Measurements from ENCODE around the gene NOP58.
"Not testable (repeated sequence)": the region's sequence is repeated elsewhere in the genome, so short reads cannot be mapped to it uniquely, and the experiment has no call there.

The NOP58 gene, protein sequence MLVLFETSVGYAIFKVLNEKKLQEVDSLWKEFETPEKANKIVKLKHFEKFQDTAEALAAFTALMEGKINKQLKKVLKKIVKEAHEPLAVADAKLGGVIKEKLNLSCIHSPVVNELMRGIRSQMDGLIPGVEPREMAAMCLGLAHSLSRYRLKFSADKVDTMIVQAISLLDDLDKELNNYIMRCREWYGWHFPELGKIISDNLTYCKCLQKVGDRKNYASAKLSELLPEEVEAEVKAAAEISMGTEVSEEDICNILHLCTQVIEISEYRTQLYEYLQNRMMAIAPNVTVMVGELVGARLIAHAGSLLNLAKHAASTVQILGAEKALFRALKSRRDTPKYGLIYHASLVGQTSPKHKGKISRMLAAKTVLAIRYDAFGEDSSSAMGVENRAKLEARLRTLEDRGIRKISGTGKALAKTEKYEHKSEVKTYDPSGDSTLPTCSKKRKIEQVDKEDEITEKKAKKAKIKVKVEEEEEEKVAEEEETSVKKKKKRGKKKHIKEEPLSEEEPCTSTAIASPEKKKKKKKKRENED

DNA sequence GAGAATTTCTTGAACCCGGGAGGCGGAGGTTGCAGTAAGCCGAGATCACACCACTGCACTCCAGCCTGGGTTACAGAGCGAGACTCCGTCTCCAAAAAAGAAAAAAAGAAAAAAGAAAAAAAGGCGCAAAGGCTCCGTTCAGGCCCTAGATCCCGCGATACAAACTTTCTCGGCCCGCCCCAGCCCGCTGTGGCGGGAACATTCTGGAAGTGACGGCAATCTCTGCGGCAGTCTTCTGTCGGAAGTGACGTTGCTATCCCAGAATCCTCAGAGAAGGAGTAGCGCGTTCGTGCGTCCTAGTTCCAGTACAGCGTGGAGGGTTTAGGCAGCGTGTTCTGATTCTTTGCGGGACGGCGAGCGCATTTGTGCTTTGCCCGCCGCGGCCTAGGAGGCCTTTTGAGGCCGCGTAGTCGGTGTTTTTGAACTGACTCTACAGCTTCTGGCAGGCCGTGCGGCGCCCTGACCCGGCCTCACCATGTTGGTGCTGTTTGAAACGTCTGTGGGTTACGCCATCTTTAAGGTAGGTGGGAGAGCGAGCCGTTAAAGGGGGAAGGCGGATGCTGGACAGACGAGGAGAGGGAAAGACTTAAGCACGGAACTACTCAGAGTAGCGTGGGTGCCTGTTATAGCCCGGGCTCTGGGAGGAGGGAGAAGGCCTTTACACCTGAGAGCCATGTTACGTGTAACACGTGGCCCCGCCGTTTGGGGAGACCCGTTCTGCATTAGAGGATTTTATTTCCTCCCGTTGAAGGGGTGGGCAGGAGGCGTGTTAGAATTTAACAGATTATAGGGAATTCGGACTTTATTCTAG, at the start of gene NOP58:
Gene NOP58 (plus strand): TSS at position 297 of the 811 bp plus-strand sequence. CDS start 179 bp downstream, at position 476.
- DNase-seq (ENCODE audit: low spot score) = peak; percentile 95

DNA sequence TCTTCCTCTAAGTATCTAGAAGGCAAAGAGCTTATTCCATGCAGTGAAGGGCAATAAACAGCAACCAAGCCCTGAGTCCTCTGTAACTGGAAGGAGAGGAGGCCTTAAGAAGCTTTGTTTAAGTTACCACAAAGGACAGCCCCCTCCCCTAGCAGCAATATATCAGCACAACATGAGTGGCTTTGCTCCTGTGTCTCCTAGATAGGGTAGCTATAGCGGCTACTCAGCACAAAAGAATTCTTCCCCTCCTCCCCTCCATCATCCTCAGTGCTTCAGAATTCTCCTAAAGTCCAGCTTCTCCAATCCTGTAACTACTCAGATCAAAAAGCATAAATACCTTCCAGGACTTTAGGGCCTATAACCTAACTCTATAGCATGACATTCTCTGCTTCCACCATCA, 43.7 kb upstream of the NOP58 start:
- no peak for DNase-seq (ENCODE audit: low spot score)

DNA sequence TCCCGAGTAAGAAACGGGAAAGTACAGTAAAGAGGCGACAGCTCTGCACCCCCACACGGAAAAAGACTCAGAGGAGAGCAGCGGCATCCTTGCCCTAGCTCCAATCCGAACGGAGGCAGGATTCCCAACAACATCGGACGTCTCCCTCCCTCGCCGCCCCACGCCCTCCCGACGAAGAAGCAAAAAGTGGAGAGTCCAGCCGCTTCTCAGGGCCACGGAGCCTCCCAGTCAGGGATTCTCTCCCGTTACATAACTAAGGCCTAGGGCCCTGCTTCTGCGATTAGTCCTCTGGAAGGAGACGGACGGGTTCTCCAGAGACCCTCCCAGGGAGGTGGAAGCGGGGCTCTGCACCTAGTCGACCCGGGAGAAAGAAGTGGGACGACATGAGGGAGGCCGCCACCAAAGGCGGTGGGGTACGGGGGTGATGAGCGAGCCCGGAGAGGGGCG, 27.8 kb upstream of the NOP58 start:
- peak; percentile 21 for DNase-seq (ENCODE audit: low spot score)

DNA sequence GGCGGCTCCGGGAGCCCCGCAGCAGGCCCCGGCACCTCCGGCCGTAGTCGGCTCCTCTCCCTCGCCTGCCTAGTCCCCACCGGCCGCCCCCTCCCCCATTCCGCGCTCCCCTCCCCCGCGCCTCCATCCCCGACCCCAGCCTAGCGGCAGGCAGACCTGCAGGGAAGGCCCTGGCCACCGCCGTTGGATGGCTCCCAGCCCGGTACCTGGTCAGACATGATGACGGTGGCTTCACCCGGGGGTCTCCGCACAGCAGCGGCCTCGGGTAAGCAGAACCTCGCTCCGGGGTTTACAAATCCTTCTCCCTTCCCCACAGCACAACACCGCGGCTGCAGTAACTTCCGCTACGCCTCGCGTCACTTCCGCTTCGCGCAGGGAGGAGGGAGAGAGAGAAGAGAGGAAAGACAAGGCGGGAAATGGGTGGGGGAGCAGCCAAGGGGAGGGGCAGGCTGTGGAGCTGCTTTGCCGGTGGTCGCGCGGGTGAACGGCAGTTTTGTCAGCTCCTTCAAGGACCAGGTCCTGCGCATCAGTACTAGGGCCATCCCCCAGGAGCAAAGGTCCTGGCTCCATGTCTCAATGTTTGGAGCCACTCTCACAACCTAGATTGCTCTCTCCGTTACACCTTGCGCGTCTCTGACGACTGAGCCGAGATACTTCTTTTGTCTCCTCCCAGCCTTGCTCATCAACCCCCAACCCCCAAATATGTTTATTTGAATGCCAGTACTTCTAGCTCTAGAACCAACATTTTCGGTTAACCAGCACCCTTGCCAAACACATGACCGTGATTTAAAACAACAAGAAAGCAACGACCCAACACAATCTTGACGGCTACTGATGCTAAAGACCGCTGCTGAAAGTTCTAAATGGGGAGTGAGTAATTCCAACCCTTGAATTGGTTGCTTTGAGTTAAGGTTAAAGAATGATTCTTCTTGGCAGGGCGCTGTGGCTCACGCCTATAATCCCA, 27.0 kb upstream of the NOP58 start, which contains the start of gene SUMO1:
Gene SUMO1 (minus strand): TSS at position 364 of the 964 bp plus-strand sequence. CDS start 146 bp downstream, at position 218.
- DNase-seq (ENCODE audit: low spot score) = peak; percentile 90

DNA sequence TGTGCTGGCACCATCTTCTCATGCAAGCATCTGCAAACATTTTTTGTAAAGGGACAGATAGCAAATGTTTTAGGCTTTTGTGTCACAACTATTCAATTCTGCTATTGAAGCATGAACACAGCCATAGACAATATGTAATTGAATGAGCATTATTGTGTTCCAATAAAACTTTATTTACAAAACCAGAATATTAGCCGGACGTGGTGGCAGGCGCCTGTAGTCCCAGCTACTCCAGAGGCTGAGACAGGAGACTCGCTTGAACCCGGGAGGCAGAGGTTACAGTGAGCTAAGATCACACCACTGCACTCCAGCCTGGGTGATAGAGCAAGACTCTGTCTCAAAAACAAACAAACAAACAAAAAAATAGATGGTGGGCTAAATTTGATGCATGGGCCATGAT, 17.9 kb upstream of the NOP58 start:
- not testable (repeated sequence) for DNase-seq (ENCODE audit: low spot score)

DNA sequence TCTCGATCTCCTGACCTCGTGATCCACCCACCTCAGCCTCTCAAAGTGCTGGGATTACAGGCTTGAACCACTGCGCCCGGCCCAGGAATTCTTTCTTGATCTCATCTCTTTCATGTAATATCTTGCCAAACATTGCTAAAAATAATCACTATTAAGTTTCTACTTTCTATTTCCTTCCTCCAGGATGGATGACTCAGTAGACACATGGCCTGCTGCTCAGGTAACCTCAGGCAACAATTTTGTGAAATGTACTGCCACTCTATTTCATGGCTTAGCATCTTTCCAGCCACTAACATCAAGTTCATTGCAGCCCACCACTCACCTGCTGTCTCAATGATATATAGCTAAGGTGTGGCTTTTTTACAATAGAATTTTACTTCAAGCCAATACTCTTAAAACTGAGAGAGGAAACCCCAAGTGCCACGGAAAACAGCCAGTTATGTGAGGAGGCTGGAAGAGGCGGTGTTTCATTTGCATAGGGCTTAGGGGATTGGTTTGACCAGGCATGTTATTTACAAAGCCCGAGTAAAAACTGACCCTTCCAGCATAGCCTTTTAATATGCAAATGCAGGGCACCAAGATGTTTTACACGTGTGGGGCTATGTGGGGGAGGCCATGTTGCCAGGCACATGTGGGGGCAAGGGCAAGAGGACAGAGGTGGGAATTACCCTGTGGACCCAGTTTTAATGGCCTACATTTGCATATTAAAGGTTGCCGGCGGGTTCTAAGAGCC, 15.9 kb upstream of the NOP58 start:
- no peak for DNase-seq (ENCODE audit: low spot score)

DNA sequence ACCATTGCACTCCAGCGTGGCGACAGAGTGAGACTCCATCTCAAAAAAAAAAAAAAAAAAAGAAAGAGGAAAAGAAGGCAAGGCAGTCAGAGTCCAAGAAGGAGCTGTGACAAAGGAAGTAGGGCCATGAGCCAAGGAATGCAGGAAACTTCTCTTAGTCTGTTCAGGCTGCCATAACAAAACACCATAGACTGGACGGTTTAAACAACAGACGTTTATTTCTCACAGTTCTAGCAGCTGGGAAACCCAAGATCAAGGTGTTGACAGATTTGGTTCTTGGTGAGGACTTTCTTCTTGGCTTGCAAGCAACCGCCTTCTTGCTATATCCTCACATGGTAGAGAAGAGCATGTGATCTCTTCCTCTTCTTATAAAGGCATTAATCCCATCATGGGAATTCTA, 14.1 kb upstream of the NOP58 start:
- no peak for DNase-seq (ENCODE audit: low spot score)

DNA sequence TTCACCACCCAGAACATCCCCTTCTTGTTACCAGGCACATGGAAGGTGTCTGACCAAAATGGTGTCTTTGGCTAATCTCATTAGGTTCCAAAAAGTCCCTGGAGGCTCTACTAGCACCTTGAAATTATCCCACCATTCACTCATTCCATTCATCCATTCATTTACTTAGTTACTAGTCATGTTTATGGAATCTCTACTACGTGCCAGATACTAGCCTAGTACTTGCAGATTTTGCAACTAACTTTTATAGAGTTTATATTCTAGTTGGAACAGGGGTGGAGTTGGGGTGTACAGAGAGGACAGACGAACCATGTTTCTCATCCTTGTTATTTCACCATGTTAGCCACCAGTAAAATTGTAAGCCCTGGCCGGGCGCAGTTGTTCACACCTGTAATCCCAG, 4.0 kb upstream of the NOP58 start:
- DNase-seq (ENCODE audit: low spot score) = no peak

DNA sequence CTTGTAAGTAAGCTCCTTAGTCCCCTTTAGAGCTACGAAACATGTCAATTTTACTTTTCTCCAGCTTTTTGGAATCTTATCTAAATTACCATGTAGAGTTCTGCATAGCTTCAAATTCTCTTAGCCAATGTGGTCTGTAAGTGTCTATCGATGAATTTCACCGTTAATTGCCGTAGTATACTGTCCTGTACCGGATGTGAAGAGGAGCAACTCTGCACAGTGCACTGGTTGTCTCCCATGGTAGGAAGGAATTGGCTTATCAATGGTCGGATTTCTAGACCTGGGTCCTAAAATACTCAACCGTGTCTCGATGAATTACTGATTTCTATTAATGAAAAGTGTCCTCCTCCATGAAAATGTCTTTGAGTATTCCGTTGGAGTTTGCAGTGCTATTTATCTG, 1.9 kb downstream of the NOP58 start:
- DNase-seq (ENCODE audit: low spot score) = no peak

DNA sequence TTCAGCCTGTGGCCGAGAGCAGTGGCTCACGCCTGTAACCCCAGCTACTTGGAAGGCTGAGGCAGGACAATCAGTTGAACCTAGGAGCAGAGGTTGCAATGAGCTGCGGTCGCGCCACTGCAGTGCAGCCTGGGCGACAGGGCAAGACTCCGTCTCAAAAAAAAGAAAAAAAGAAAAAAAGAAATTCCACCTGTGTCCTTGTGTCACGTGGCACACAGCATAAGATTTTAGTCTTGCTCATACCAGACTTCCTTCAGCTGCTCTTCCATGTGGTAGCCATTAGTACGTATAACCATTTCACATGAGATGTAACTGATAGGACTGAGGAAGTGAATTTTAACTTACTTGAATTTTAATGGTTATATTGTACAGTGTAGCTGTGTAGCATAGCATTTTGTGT, 4.0 kb downstream of the NOP58 start:
- no peak for DNase-seq (ENCODE audit: low spot score)

DNA sequence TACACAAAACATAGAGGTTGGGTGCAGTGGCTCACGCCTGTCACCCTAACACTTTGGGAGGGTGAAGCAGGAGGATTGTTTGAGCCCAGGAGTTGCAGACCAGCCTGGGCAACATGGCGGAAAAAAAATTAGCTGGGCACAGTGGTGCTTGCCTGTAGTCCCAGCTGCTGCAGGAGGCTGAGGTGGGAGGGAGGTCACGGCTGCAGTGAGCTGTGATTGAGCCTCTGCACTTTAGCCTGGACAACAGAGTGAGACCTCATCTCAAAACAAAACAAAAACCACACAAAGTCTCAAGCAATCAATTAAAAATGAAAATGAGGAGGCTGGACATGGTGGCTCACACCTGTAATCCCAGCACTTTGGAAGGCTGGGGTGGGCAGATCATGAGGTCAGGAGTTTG, 4.9 kb downstream of the NOP58 start:
- no peak for DNase-seq (ENCODE audit: low spot score)

DNA sequence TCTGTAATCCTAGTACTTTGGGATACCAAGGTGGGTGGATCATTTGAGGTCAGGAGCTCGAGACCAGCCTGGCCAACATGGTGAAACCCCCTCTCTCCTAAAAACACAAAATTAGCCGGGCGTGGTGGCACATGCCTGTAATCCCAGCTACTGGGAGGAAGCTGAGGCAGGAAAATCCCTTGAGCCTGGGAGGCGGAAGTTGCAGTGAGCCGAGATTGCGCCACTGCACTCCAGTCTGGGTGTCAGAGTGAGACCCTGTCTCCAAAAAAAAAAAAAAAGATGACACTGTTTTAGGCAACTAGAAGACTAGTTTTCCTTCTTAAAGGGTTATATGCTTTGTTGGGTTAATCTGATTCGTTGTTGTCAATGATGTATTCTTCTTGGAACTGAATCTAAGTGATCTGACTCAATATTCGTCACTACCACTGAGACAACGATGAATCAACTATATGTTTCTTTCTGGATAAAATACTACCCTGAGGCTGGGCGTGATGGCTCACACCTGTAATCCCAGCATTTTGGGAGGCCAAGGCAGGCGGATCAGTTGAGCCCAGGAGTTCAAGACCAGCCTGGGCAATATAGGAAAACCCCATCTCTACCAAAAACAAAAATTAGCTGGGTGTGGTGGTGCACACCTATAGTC, 10.6 kb downstream of the NOP58 start:
- not testable (repeated sequence) for DNase-seq (ENCODE audit: low spot score)

DNA sequence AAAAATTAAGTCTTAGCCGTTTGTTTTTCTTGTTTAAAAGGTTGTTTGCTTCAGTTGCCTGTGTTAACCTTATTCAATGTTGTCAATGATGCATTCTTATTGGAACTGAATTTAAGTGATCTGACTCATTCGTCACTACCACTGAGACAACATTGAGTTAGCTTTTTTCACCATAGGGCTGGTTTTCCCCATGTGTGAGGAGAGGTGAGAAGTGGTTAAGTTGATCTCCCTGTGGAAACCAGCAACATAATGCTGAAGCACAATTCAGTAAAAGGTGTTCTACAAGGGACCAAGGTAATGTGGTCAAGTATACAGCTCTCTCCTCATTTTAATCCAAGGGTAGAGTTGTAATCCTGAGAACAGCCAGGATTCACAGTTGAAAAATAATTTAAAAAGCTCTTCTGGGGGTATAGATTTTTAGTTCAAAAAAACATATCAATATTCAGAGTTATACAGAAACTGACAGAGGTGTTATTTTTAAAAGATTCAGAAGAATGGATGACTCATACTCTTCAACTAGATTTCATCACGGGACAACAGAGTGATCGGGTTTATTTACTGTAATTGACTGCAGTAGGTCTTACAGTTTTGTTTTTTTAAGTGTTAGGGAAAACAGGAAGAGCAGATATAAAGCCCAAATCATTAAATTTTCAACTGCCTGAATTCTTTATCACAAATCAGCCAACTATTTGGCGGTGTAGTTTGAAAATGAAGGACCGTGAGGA, 12.6 kb downstream of the NOP58 start:
- DNase-seq (ENCODE audit: low spot score) = no peak

DNA sequence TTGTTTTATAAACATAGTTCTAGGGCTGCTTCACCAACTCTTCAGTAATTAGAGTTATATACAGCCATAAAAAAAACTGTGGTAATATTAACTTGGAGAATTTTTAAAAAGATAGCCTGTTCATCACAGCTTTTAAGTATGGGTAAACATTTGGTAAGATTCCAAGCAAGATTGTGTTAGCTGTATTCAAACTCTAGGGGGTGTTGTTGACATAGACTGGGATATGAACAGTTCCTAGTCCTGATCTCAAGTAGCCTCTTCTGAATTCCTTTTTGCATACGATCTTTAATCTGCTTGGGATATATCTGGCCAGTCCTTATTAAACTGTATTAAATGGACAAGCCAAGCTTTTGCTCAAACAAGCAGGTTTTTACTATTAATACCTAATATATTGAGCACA, 13.4 kb downstream of the NOP58 start:
- peak; percentile 49 for DNase-seq (ENCODE audit: low spot score)

DNA sequence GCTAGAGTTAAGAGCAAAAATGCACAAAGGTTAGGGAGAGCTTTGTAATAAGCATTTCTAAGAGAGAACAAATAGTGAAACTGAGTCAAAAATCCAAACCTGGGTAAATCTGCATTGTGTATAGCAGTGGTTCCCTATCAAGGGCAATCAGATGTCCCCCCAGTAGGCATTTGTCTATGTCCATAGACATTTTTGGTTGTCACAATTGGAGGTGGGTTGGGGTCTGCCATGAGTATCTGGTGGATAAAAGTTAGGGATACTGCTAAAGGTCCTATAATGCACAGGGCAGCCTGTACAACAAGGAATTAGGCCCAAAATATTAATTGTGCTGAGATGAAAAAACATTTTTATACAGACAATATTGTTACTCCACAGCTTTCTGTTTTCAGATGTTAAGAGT, 21.0 kb downstream of the NOP58 start:
- no peak for DNase-seq (ENCODE audit: low spot score)

DNA sequence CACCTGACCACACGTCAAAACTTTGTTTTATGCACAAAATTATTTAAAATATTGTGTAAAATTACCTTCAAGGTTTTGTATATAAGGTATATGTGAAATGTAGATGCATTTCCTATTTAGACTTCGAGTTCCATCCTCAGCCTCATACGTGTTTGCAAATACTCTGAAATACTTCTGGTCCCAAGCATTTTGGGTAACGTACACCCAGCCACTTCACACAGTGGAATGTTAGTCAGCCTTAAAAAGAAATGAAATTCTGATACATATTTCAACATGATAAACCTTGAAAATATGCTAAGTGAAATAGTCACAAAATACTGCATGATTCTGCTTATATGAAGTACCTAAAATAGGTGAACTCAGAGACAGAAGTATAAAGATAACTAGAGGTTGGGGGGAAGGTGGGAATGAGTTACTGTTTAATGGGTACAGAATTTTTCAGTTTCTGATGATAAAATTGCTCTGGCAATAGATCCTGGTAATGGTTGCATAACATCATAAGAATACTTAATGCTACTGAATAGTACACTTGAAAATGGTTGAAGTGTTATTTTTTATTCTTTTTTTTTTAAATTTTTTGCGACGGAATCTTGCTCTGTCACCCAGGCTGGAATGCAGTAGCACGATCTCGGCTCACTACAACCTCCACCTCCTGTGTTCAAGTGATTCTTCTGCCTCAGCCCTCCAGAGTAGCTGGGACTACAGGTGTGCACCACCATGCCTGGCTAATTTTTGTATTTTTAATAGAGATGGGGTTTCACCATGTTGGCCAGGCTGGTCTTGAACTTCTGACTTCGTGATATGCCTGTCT, 24.0 kb downstream of the NOP58 start:
- no peak for DNase-seq (ENCODE audit: low spot score)

DNA sequence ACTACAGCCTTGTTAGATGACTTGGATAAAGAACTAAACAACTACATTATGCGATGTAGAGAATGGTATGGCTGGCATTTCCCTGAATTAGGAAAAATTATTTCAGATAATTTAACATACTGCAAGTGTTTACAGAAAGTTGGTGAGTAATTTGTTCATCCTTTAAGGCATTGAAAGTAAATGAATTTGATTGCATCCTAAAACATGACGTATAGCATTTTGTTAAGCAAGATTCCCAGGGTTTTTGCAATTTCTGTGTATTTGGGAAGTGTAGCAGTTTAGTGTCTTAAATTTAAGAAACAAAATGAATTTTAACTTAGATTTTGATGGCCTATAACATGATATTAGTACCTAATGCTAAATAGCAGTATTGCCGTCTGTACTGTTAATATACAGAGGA, 24.8 kb downstream of the NOP58 start:
- DNase-seq (ENCODE audit: low spot score) = no peak

DNA sequence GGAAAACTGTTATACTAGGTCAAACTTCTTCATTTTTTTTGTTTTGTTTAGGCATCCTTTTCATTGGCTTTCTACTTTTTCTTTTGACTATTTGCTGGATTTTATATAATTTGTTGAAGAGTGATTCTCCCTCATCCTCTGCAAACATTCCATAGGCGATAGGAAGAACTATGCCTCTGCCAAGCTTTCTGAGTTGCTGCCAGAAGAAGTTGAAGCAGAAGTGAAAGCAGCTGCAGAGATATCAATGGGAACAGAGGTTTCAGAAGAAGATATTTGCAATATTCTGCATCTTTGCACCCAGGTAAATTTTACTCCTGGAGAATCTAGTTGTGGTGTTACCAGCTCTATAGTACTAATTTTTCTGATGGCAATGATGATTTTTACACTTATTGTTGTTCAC, 25.4 kb downstream of the NOP58 start:
- DNase-seq (ENCODE audit: low spot score) = no peak

DNA sequence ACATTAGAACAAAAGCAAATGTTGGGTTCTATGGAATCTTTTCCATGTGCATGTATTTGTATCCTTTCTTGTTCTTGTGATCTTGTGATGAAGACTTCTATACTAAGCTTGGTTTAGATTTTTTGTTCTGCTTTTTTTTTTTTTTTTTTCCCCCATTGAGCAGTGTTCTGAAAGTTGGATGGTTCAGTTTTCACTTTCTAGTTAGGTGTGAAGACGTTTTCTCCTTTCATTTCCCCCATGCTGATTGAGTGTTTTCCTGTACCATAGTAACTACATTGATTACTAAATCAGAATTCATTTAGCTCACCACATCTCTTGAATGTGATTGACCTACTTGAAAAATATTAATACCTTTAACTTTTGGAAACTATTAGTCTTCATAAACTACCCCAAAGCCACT, 34.1 kb downstream of the NOP58 start:
- no peak for DNase-seq (ENCODE audit: low spot score)
